K562 (cell line): Measurements from ENCODE around the gene OTULIN. TPM values are rescaled to one million over a fixed set of nuclear protein-coding genes. Genes with fewer than 3 reads are reported as not detected.

Source experiments
- AFF1 ChIP-seq, 2 experiments: fragments of 450-650 bp; IDR thresholded peaks; 2 replicates each; pipeline ENCODE4 v1.6.1; 2018; ENCODE audit warnings: mild to moderate bottlenecking in 2 of 2, low read depth in 1 of 2; ENCODE audit not compliant: partially characterized antibody in 2 of 2
- ERF ChIP-seq: fragments of 450-650 bp; formaldehyde crosslinking; IDR thresholded peaks from 2 replicates; pipeline ENCODE4 v1.4.0; 2020; ENCODE audit warnings: mild to moderate bottlenecking, mixed read lengths
- FOXP1 ChIP-seq: sonication (generic); formaldehyde crosslinking; IDR thresholded peaks from 2 replicates; pipeline ENCODE4 v1.8.0; 2022; ENCODE audit warnings: mild to moderate bottlenecking, missing genetic modification reagents
- POLR3A ChIP-seq: IDR thresholded peaks from 2 replicates; pipeline ENCODE4 v1.6.1; 2011; ENCODE audit warnings: borderline replicate concordance, mild to moderate bottlenecking, moderate library complexity; ENCODE audit not compliant: insufficient read length, insufficient read depth; ENCODE audit errors: extremely low read depth
- PTRF ChIP-seq: fragments of 450-650 bp; IDR thresholded peaks from 2 replicates; pipeline ENCODE4 v1.6.1; 2016; ENCODE audit warnings: mild to moderate bottlenecking, missing genetic modification characterization, missing compliant biosample characterization
- TFAP4 ChIP-seq: sonication (generic); formaldehyde crosslinking; IDR thresholded peaks from 2 replicates; pipeline ENCODE4 v1.8.0; 2022; ENCODE audit warnings: missing genetic modification reagents, mild to moderate bottlenecking, moderate library complexity, borderline replicate concordance
- polyA plus RNA-seq, 8 experiments: library from polyadenylated mRNA; depleted of rRNA in 4 of 8; stranded (reverse) in 5 of 8; unstranded in 3 of 8; fragments of >200 nt; fragmentation: Nextera tagmentation in 2 of 8; fragmentation: Illumina TruSeq in 1 of 8; extraction: Ambion mirVana in 2 of 8; extraction: Trizol in 1 of 8; gene quantifications; 2 replicates each; pipeline versions ENCODE4 v1.2.1 to v1.2.3, GENCODE V29; 2011 to 2014; ENCODE audit warnings: inconsistent platforms in 1 of 8, missing spikeins in 1 of 8
- total RNA-seq, 7 experiments: library from RNA; depleted of rRNA in 6 of 7; stranded (reverse); fragments of >200 nt in 6 of 7; fragmentation: Illumina TruSeq in 2 of 7; extraction: Trizol in 2 of 7; gene quantifications; 2 replicates each; pipeline versions ENCODE4 v1.2.1 to v1.2.3, GENCODE V29; 2011 to 2021; ENCODE audit warnings: low replicate concordance in 1 of 7
- TF ChIP-seq, protein P1 (sequence below): IDR thresholded peaks from 2 replicates; pipeline ENCODE4 v1.6.1; 2012; ENCODE audit warnings: low read depth, low read length, improper control_type of control experiment, borderline replicate concordance
- TF ChIP-seq, protein P2 (sequence below): sonication (generic); formaldehyde crosslinking; IDR thresholded peaks from 2 replicates; pipeline ENCODE4 v1.8.0; 2022; ENCODE audit warnings: missing genetic modification reagents, mild to moderate bottlenecking, borderline replicate concordance

Gene OTULIN
- total and polyA plus RNA-seq, 9 of the 15 experiments (the other 6 are each of a cell fraction or from before 2014, with no cell fraction given): 3.3 to 33.6 (median 20.1) TPM

- TF ChIP-seq, protein P1, sequence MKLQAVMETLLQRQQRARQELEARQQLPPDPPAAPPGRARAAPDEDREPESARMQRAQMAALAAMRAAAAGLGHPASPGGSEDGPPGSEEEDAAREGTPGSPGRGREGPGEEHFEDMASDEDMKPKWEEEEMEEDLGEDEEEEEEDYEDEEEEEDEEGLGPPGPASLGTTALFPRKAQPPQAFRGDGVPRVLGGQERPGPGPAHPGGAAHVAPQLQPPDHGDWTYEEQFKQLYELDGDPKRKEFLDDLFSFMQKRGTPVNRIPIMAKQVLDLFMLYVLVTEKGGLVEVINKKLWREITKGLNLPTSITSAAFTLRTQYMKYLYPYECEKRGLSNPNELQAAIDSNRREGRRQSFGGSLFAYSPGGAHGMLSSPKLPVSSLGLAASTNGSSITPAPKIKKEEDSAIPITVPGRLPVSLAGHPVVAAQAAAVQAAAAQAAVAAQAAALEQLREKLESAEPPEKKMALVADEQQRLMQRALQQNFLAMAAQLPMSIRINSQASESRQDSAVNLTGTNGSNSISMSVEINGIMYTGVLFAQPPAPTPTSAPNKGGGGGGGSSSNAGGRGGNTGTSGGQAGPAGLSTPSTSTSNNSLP: no peak
- no peak for TF ChIP-seq ERF (CRISPR knock-in tag)
- no peak for TF ChIP-seq AFF1 (IDR thresholded peaks at IDR 0.05; ENCODE audit: low read depth in 1 of 2, partially characterized antibody in 2 of 2)
- no peak for TF ChIP-seq PTRF (tag)
- TF ChIP-seq TFAP4: no peak
- TF ChIP-seq, protein P2, sequence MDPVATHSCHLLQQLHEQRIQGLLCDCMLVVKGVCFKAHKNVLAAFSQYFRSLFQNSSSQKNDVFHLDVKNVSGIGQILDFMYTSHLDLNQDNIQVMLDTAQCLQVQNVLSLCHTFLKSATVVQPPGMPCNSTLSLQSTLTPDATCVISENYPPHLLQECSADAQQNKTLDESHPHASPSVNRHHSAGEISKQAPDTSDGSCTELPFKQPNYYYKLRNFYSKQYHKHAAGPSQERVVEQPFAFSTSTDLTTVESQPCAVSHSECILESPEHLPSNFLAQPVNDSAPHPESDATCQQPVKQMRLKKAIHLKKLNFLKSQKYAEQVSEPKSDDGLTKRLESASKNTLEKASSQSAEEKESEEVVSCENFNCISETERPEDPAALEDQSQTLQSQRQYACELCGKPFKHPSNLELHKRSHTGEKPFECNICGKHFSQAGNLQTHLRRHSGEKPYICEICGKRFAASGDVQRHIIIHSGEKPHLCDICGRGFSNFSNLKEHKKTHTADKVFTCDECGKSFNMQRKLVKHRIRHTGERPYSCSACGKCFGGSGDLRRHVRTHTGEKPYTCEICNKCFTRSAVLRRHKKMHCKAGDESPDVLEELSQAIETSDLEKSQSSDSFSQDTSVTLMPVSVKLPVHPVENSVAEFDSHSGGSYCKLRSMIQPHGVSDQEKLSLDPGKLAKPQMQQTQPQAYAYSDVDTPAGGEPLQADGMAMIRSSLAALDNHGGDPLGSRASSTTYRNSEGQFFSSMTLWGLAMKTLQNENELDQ (CRISPR knock-in tag): no peak
- no peak for TF ChIP-seq FOXP1
- TF ChIP-seq POLR3A: no peak
Measured at GRCh38 chr5:14667770-14668169, 3.3 kb downstream of the OTULIN start (continued).
